ENCODE results near the gene KCNQ2.

KCNQ2 gene

DNA sequence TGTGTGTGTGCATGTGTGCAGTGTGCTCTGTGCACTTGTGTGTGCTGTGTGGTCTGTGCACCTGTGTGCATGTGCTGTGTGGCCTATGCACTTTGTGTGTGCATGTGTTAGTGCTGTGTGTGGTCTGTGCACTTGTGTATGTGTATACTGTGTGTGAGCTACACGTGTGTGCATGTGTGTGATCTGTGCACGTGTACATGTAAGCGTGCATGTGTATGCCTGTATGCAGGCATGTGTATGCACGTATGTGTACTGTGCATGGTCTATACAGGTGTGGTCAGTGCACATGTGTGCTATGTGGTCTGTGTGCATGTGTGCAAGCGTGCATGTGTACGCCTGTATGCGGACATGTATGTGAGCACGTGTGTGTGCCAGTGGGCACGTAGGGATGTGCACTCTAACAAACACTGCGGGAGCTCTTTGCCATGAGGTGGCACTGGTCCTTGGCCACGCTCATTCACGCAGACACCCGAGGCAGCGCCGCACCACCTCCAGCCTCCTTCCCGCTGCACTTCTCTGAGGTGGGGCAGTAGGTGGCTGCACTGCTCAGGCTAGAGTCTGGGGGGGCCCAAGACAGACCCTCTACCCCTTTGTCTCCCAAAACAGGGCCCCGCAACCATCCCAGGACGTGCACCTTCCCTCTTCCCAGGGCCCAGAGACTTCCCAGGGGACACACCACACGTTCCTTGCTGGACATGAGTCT, 68.9 kb downstream of the KCNQ2 start:
- DNase-seq (ENCODE audit: low read depth) = no peak

GRCh38 chr20:63402860-63403220, 69.6 kb downstream of the KCNQ2 start:
- DNase-seq (ENCODE audit: low read depth) = no peak

- no peak for DNase-seq (ENCODE audit: low read depth)
Observed at GRCh38 chr20:63402181-63402859, 70.1 kb downstream of the KCNQ2 start.

GRCh38 chr20:63401384-63402110, 70.9 kb downstream of the KCNQ2 start:
- no peak for DNase-seq (ENCODE audit: low read depth)

GRCh38 chr20:63400486-63401210, 71.8 kb downstream of the KCNQ2 start:
- no peak for DNase-seq (ENCODE audit: low read depth)

DNA sequence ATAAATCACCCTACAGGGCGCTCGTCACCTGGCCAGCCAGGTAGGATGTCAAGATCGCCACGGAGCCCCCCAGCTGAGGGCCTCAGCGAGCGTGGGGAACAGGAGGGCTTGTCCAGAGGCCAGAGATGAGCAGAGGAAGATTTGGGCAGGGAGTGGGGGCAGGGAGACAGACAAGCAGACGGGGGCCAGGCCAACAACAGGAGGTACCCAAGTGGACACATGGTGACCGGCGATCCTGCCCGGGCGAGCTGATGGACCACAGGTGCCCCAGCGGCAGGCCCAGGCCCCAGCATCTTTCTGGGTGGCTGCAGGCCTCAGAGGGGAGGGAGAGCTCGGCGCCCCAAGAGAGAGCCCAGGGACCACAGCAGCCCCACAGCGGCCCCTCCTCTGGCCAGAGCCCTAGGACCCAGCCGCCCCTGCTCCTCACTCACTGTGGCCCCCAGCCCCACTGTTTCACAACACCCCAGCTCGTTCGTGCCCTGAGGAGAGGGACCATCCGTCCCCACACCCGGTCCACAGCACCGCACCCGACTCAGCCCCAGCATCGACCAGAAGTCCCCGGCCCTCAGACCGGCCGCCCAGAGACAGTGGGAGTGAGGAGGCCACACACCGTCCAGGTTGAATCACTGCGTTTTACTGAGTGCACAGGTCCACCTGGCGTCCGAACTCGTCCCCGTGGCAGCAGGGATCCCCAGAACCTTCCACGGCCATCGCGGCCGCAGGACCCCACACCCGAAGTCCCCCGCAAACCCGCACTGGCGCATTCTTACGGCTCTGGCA, 72.7 kb downstream of the KCNQ2 start:
- no peak for DNase-seq (ENCODE audit: low read depth)

DNA sequence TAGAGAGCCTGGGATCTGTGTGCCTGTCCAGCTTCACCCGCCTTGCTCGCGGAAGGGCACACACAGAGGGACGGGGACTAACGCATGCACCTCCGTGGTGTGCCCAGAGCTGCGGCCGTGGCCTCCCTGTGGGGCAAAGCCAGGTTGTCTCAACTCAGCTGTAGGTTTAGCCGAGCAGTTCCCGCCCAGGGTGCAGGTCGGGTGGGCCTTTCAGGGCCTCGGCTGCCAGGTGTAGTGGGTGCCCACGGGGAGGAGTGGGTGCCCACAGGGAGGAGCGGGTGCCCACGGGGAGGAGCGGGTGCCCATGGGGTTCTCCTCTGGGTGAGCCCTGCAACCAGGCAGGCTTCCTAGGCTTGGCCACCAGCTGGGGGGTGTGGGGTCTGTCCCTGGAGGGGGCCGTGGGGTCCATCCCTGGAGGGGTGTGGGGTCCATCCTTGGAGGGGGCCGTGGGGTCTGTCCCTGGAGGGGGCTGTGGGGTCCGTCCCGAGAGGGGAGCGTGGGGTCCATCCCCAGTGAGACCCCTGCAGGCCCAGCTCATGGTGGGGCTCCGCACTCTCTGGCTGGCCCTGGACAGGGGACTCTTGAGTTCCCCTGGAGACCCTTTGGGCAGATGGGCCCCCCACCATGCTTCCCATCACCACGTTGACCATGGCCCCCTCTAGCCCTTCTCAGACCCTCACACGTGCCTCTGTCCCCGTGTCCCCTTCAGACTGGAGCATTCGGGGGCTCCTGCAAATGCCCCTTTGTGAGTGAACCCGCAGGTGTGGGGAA, 73.5 kb downstream of the KCNQ2 start:
- DNase-seq (ENCODE audit: low read depth) = no peak

DNA sequence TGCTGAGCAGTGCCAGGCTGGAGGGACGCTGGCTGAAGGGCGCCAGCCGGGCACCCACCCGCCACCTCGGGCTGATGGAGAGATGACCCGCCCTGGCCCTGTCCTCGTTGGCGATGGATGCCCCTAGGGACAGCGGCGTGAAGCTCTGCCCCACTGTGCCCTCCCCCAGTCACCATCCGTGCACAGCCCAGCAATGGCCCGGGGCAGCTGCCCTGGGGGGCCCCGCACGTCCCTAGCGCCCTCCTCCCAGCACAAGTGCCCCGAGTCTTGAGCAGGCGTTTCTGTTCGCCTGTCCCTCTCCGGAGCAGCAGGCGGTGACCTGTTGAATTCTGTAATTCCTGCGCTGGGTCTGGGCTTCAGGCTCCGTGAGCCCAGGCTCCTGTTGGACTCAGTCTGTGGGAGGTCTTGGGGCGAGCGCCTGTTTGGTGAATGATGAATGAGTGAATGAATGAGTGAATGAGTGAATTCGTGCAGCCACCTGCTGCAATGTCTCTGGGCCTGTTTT, 74.5 kb downstream of the KCNQ2 start:
- DNase-seq (ENCODE audit: low read depth) = no peak

- DNase-seq (ENCODE audit: low read depth) = no peak
Observed at GRCh38 chr20:63397155-63397843, 75.2 kb downstream of the KCNQ2 start.

- no peak for DNase-seq (ENCODE audit: low read depth)
Observed at GRCh38 chr20:63396300-63396699, 76.2 kb downstream of the KCNQ2 start.

GRCh38 chr20:63395723-63396122, 76.7 kb downstream of the KCNQ2 start:
- no peak for DNase-seq (ENCODE audit: low read depth)

GRCh38 chr20:63394920-63395455, 77.5 kb downstream of the KCNQ2 start:
- DNase-seq (ENCODE audit: low read depth) = no peak

DNA sequence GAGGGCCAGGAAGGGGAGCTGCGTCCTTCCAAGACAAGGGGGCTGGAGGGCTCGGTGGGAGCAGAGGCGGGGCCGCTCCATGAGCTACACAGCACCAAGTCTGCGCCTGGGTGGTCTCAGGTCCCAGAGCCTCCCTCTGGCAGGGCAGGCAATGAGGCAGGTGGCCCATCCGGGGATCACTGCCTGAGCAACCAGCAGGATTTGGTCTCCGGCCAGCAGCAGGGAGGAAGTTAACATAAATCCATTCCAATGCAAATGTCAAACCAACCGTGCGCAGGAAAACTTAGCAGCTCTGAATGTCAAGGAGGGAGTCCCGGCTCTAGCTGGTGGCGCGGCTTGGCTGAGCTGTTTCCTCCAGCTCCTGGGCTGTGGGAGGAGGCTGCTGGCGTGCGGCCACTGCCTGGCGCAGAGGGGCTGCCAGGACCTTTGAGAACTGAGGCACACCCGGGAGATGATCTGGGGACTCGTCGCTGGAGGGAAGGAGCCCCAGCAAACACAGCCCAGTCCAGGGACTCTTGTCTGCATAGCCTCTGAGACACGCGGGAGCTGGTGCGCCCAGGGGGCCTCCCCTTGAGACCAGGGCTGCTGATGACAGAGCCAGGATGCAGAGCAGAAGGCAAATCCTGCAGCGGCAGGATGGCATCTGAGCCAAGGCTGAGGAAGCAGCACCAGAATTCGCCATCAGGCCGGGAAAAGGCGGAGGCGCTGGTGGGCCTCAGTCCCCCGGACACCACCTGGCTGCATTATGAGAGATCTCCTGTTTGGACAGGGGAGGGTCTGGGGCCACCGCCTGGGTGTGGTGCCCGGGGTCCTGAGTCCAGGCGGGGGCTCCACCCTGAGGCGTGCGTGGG, 78.2 kb downstream of the KCNQ2 start:
- DNase-seq (ENCODE audit: low read depth) = no peak

- no peak for DNase-seq (ENCODE audit: low read depth)
Observed at GRCh38 chr20:63393566-63393965, 78.9 kb downstream of the KCNQ2 start.

- no peak for DNase-seq (ENCODE audit: low read depth)
Observed at GRCh38 chr20:63392465-63393365, 79.7 kb downstream of the KCNQ2 start.

- no peak for DNase-seq (ENCODE audit: low read depth)
Observed at GRCh38 chr20:63387917-63388316, 84.5 kb downstream of the KCNQ2 start.

DNA sequence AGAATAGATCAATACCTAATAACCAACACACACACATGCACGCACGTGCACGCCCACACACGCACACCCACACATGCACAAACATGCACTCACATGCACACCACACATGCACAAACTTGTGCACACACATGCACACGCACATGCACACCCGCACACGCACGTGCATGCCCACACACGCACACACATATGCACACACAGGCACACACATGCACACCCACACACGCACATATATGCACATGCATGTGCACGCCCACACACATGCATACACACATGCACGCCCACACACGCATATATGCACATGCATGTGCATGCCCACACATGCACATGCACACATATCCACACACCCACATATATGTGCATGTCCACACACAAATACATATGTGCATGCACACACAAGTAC, 85.1 kb downstream of the KCNQ2 start:
- no peak for DNase-seq (ENCODE audit: low read depth)

- DNase-seq (ENCODE audit: low read depth) = no peak
Observed at GRCh38 chr20:63386491-63386890, 86.0 kb downstream of the KCNQ2 start.
